ENCODE measurements around the gene CCDC85C. TPM values are rescaled to one million over a fixed set of nuclear protein-coding genes. Genes with fewer than 3 reads are reported as not detected.

CCDC85C gene
- total and polyA plus RNA-seq, 10 of the 15 experiments (the other 5 are each of a cell fraction or from before 2014, with no cell fraction given): 0.03 to 3.6 (median 1.1) TPM

- no peaks in the 10 kb centered on the region for H4K20me1 ChIP-seq (ENCODE audit: control insufficient read depth, insufficient read depth)
- ATAC-seq: no peak
- H3K9ac ChIP-seq (ENCODE audit: control insufficient read depth, insufficient read depth, low read length): no peak overlapping the region
- no peak overlapping the region for H3K27ac ChIP-seq (ENCODE audit: control insufficient read depth, insufficient read depth)
- no peak overlapping the region for H2AFZ ChIP-seq (ENCODE audit: control insufficient read depth, low read depth, low read length)
- in situ Hi-C loops (cut with MboI): no loop called here
- WGBS (ENCODE audit: insufficient coverage, insufficient replicate concordance, low lambda C conversion rate, missing lambda C conversion rate): 38% methylated on average over 8 of the region's 8 CpGs
- DNase-seq (ENCODE audit: low read depth, low spot score): no peak
- no peak overlapping the region for H3K4me3 ChIP-seq
- no peaks in the 10 kb centered on the region for H3K4me1 ChIP-seq (ENCODE audit: control insufficient read depth, insufficient read depth, low read length)
- H3K4me2 ChIP-seq (ENCODE audit: control insufficient read depth, insufficient read depth): no peak overlapping the region
- TF ChIP-seq TBL1XR1 (IDR thresholded peaks at IDR 0.05; ENCODE audit: low read depth, low read length): no peak
- TF ChIP-seq ZNF384 (IDR thresholded peaks at IDR 0.05; ENCODE audit: borderline replicate concordance, low read depth, low read length): no peak
- TF ChIP-seq KDM1A (IDR thresholded peaks at IDR 0.05; ENCODE audit: borderline replicate concordance): no peak
- TF ChIP-seq, protein P1, sequence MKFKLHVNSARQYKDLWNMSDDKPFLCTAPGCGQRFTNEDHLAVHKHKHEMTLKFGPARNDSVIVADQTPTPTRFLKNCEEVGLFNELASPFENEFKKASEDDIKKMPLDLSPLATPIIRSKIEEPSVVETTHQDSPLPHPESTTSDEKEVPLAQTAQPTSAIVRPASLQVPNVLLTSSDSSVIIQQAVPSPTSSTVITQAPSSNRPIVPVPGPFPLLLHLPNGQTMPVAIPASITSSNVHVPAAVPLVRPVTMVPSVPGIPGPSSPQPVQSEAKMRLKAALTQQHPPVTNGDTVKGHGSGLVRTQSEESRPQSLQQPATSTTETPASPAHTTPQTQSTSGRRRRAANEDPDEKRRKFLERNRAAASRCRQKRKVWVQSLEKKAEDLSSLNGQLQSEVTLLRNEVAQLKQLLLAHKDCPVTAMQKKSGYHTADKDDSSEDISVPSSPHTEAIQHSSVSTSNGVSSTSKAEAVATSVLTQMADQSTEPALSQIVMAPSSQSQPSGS (IDR thresholded peaks at IDR 0.05; ENCODE audit: low read length): no peak
- no peak for TF ChIP-seq RAD21 (IDR thresholded peaks at IDR 0.05; ENCODE audit: insufficient read depth, low read depth, low read length)
- no peak for FAIRE-seq
- CTCF ChIA-PET: no interaction called here
- POLR2A ChIA-PET: interaction anchor here (1.2 kb wide), 1 partner anchor 8 kb away, joined by 3 read pairs; no protein-coding TSS in a partner anchor
- H3K27me3 ChIP-seq (replicated peaks in 1 of 2; ENCODE audit: control insufficient read depth in 2 of 2, insufficient read depth in 2 of 2, low read length in 1 of 2): peaks cover 0 to 3% of the 10 kb centered on the region in 2 experiments; a peak in 3 of 4 replicates
- no TSS peak for BruUV-seq (replicated peaks)
- intact Hi-C loops (cut with micrococcal nuclease; ENCODE audit: unreplicated experiment): no loop called here
- SMC1A ChIA-PET (ENCODE audit: uncharacterized antibody, unreplicated experiment): no interaction called here
- H3K79me2 ChIP-seq (ENCODE audit: control insufficient read depth, insufficient read depth, low read length): no peaks in the 10 kb centered on the region
- RAD21 ChIA-PET (ENCODE audit: unreplicated experiment): no interaction called here
- H3K9me3 ChIP-seq (replicated peaks; ENCODE audit: control insufficient read depth, insufficient read depth, low read length): no peaks in the 10 kb centered on the region
- H3K36me3 ChIP-seq (ENCODE audit: control insufficient read depth in 2 of 2, insufficient read depth in 2 of 2, low read length in 1 of 2): no peaks in the 10 kb centered on the region
These were observed 8.8 kb upstream of the CCDC85C start for GRCh38 chr14:99612738-99613330.

Data from GM12878 (cell line).